NCI-H2107 treated with DMSO at 0.1 percent for 48 hours (cell line): ENCODE results near the gene TRAFD1.

Experiments
- DNase-seq: peaks from one replicate; lab custom pipeline; 2025; ENCODE audit not compliant: unreplicated experiment; lab: John Stamatoyannopoulos, UW

Gene TRAFD1

GRCh38 chr12:112175361-112176155 is 50.2 kb downstream of the TRAFD1 start:
- DNase-seq, result no peak

- no peak for DNase-seq
Measured at GRCh38 chr12:112176321-112177010, 51.1 kb downstream of the TRAFD1 start.

- DNase-seq, result no peak
Measured at GRCh38 chr12:112178796-112179195, 53.4 kb downstream of the TRAFD1 start.

GRCh38 chr12:112179341-112179740 is 54.0 kb downstream of the TRAFD1 start:
- no peak for DNase-seq

- DNase-seq, result peak; percentile 49
Measured at GRCh38 chr12:112179916-112180315, 54.6 kb downstream of the TRAFD1 start.

- DNase-seq, result no peak
Measured at GRCh38 chr12:112180422-112180821, 55.1 kb downstream of the TRAFD1 start.

- peak; percentile 90 for DNase-seq
Measured at GRCh38 chr12:112182499-112182898, 57.1 kb downstream of the TRAFD1 start.

GRCh38 chr12:112183141-112184021 is 58.0 kb downstream of the TRAFD1 start:
- no peak for DNase-seq

- DNase-seq, result no peak
Measured at GRCh38 chr12:112184056-112184887, 58.9 kb downstream of the TRAFD1 start.

- DNase-seq, result no peak
Measured at GRCh38 chr12:112185093-112185923, 59.9 kb downstream of the TRAFD1 start.

- DNase-seq, result no peak
Measured at GRCh38 chr12:112188130-112188830, 62.9 kb downstream of the TRAFD1 start.

GRCh38 chr12:112190231-112191025 is 65.1 kb downstream of the TRAFD1 start:
- DNase-seq, result peak; percentile 87

- no peak for DNase-seq
Measured at GRCh38 chr12:112191201-112191600, 65.8 kb downstream of the TRAFD1 start.

- no peak for DNase-seq
Measured at GRCh38 chr12:112191840-112192321, 66.5 kb downstream of the TRAFD1 start.

GRCh38 chr12:112192475-112192874 is 67.1 kb downstream of the TRAFD1 start:
- no peak for DNase-seq

- no peak for DNase-seq
Measured at GRCh38 chr12:112194601-112195247, 69.4 kb downstream of the TRAFD1 start.

GRCh38 chr12:112196196-112196875 is 71.0 kb downstream of the TRAFD1 start:
- no peak for DNase-seq
